CD14-positive monocyte (primary cell): ENCODE results near the gene ZFP1. TPM values are rescaled to one million over a fixed set of nuclear protein-coding genes. Genes with fewer than 3 reads are reported as not detected.

Source experiments
- DNase-seq, 3 donors: peaks; one replicate each; pipeline ENCODE4 v3.0.0-alpha.2; 2011 to 2022
- H2AFZ ChIP-seq: 2 replicates; pipeline ENCODE4 v1.6.0; 2012; ENCODE audit warnings: mild to moderate bottlenecking, low read depth, low read length, inconsistent platforms; ENCODE audit not compliant: insufficient read depth, poor library complexity, severe bottlenecking
- H3K27ac ChIP-seq, 2 donors: 1 replicate in 1 of 2; 2 replicates in 1 of 2; pipeline ENCODE4 v1.5.1; 2012 to 2013; ENCODE audit warnings: low read length in 2 of 2, control low read depth in 1 of 2, inconsistent platforms in 1 of 2, low read depth in 1 of 2, mild to moderate bottlenecking in 1 of 2
- H3K27me3 ChIP-seq, 2 donors: one replicate each; pipeline versions ENCODE4 v1.6.0 to v1.6.1; 2011 to 2013; ENCODE audit warnings: low read length in 2 of 2; ENCODE audit not compliant: control insufficient read depth in 2 of 2, insufficient read depth in 2 of 2
- H3K36me3 ChIP-seq, 2 donors: replicated peaks in 1 of 2; 1 replicate in 1 of 2; 2 replicates in 1 of 2; pipeline versions ENCODE4 v1.5.1 to v1.6.1; 2012 to 2013; ENCODE audit warnings: low read length in 2 of 2, control low read depth in 1 of 2, inconsistent platforms in 1 of 2, mild to moderate bottlenecking in 1 of 2; ENCODE audit not compliant: insufficient read depth in 2 of 2, control insufficient read depth in 1 of 2
- H3K4me1 ChIP-seq, 2 donors: 1 replicate in 1 of 2; 2 replicates in 1 of 2; pipeline versions ENCODE4 v1.5.1 to v1.6.1; 2012 to 2013; ENCODE audit warnings: low read length in 2 of 2, control low read depth in 1 of 2, inconsistent platforms in 1 of 2, mild to moderate bottlenecking in 1 of 2, moderate library complexity in 1 of 2; ENCODE audit not compliant: insufficient read depth in 2 of 2, control insufficient read depth in 1 of 2
- H3K4me2 ChIP-seq: replicated peaks from 2 replicates; pipeline ENCODE3; 2012; ENCODE audit warnings: low read length, moderate library complexity, mild to moderate bottlenecking; ENCODE audit not compliant: poor library complexity, severe bottlenecking; ENCODE audit errors: extremely low read depth
- H3K4me3 ChIP-seq, 3 experiments: fragments of 200-600 bp in 1 of 3; sonication (generic) in 1 of 3; replicated peaks in 1 of 3; 1 replicate in 2 of 3; 2 replicates in 1 of 3; pipeline ENCODE4 v1.5.1; 2011 to 2013; ENCODE audit warnings: low read length in 3 of 3, mild to moderate bottlenecking in 3 of 3, control low read depth in 2 of 3, low read depth in 2 of 3, inconsistent platforms in 1 of 3, moderate library complexity in 1 of 3
- H3K79me2 ChIP-seq: 2 replicates; pipeline ENCODE4 v1.6.0; 2012; ENCODE audit warnings: mild to moderate bottlenecking, control low read depth, inconsistent platforms, low read length, moderate library complexity; ENCODE audit not compliant: insufficient read depth
- H3K9ac ChIP-seq: 2 replicates; pipeline ENCODE4 v1.6.0; 2017; ENCODE audit warnings: low read length, mild to moderate bottlenecking; ENCODE audit not compliant: insufficient read depth, poor library complexity, severe bottlenecking
- H3K9me3 ChIP-seq, 2 donors: replicated peaks in 1 of 2; 1 replicate in 1 of 2; 2 replicates in 1 of 2; pipeline versions ENCODE4 v1.5.1 to v1.6.1; 2012 to 2013; ENCODE audit warnings: low read length in 2 of 2, control low read depth in 1 of 2; ENCODE audit not compliant: control insufficient read depth in 1 of 2, insufficient read depth in 1 of 2
- H4K20me1 ChIP-seq: 2 replicates; pipeline ENCODE4 v1.6.0; 2012; ENCODE audit warnings: mild to moderate bottlenecking, low read length, control low read depth, moderate library complexity; ENCODE audit not compliant: insufficient read depth
- H3K27ac Mint-ChIP-seq, 7 donors: one replicate each; pipeline ENCODE4 v1.8.0; 2020; ENCODE audit warnings: mild to moderate bottlenecking in 7 of 7, mixed read lengths in 7 of 7, moderate library complexity in 6 of 7, inconsistent platforms in 2 of 7
- H3K27me3 Mint-ChIP-seq, 3 donors: one replicate each; pipeline ENCODE4 v1.8.0; 2021 to 2022; ENCODE audit warnings: low read depth in 3 of 3, mild to moderate bottlenecking in 3 of 3, mixed read lengths in 3 of 3, moderate library complexity in 3 of 3, inconsistent platforms in 1 of 3
- H3K36me3 Mint-ChIP-seq, 2 donors: one replicate each; pipeline ENCODE4 v1.8.0; 2020; ENCODE audit warnings: mixed read lengths in 2 of 2, inconsistent platforms in 1 of 2, mild to moderate bottlenecking in 1 of 2
- H3K4me1 Mint-ChIP-seq: one replicate; pipeline ENCODE4 v1.8.0; 2020; ENCODE audit warnings: mild to moderate bottlenecking, mixed read lengths
- H3K4me3 Mint-ChIP-seq, 2 donors: one replicate each; pipeline ENCODE4 v1.8.0; 2020; ENCODE audit warnings: mild to moderate bottlenecking in 2 of 2, mixed read lengths in 2 of 2, moderate library complexity in 1 of 2
- H3K9me3 Mint-ChIP-seq, 7 donors: one replicate each; pipeline ENCODE4 v1.8.0; 2020 to 2022; ENCODE audit warnings: mixed read lengths in 7 of 7, mild to moderate bottlenecking in 6 of 7, moderate library complexity in 6 of 7, inconsistent platforms in 2 of 7
- WGBS: methylation state at CpG from one replicate; pipeline ENCODE4 v1.1.5; 2013; ENCODE audit warnings: missing lambda C conversion rate; ENCODE audit not compliant: insufficient coverage; 5-methylcytosine and 5-hydroxymethylcytosine counted together
- intact Hi-C, 2 donors: fragments of 100-400 bp; cut with micrococcal nuclease; formaldehyde crosslinking; loops; one replicate each; pipeline versions ENCODE4 v1.15.0 to v1.15.1; 2023
- polyA plus RNA-seq, 3 donors: library from polyadenylated mRNA; depleted of rRNA in 1 of 3; unstranded in 2 of 3; stranded (reverse) in 1 of 3; fragments of 300-500 nt in 2 of 3; fragments of >200 nt in 1 of 3; fragmentation: Illumina TruSeq in 2 of 3; gene quantifications; 1 replicate in 2 of 3; 2 replicates in 1 of 3; pipeline ENCODE4 v1.2.3, GENCODE V29; 2012 to 2021
- TF ChIP-seq, protein P1 (sequence below): fragments of 200-600 bp; IDR thresholded peaks from one replicate; pipeline ENCODE4 v1.8.0; 2022; ENCODE audit warnings: antibody characterized with exemption, mild to moderate bottlenecking

The ZFP1 gene
- polyA plus RNA-seq, 3 donors = 1.8 to 4.0 (median 3.4) TPM

DNA sequence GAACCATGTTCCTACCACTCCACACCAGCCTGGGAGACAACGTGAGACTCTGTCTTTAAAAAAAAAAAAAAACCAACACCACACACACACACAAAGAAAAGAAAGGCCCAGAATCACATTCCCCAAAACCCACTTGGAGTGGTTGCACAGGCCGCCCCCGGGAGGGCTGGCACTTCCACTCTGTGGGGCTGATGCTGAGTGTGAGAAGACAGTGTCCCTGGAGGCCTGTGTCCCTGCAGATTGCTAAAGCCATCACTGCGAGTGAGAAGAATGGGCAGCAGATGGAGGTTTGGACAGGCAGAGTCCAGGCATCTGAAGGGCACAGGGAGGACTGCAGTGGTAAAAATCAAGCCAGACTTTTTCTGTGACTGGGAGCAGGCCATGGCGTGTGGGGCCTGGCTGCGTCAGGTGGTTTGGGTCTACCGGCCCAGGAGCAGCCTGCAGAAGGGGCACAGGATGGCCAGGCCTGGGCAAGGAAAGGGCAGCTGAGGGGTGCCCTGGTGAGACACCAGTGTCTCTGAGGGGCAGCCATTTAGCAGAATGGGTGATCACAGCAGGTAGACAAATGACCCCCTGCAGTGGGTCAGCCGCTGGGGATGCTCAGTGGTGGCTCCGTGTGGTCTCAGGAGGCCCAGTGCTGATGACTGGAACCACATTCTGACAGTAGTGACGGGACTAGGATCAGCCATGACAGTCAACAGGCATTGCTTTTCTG, 45.6 kb downstream of the ZFP1 start:
- no peaks in the 10 kb centered on the region for H3K9me3 ChIP-seq
- intact Hi-C loops = loop anchor here in 1 of 2 donors (10.0 kb wide), 1 partner anchor 571 kb away; no protein-coding TSS in a partner anchor
- peaks cover 14 to 27% of the 10 kb centered on the region in 2 donors for H3K27me3 ChIP-seq
- Mint-ChIP-seq H3K4me3 (peak overlapping the region in 1 of 2 donors; percentile 26), H3K36me3 (no peaks in the 10 kb centered on the region), H3K9me3 (peaks cover 0 to 2% (median 0%) of the 10 kb centered on the region in 7 donors), H3K27ac (no peak overlapping the region), H3K4me1 (no peaks in the 10 kb centered on the region), H3K27me3 (peaks cover 47 to 64% (median 63%) of the 10 kb centered on the region in 3 donors)
- no peak overlapping the region for H3K27ac ChIP-seq
- WGBS = 92% methylated on average over 9 of the region's 10 CpGs
- TF ChIP-seq, protein P1, sequence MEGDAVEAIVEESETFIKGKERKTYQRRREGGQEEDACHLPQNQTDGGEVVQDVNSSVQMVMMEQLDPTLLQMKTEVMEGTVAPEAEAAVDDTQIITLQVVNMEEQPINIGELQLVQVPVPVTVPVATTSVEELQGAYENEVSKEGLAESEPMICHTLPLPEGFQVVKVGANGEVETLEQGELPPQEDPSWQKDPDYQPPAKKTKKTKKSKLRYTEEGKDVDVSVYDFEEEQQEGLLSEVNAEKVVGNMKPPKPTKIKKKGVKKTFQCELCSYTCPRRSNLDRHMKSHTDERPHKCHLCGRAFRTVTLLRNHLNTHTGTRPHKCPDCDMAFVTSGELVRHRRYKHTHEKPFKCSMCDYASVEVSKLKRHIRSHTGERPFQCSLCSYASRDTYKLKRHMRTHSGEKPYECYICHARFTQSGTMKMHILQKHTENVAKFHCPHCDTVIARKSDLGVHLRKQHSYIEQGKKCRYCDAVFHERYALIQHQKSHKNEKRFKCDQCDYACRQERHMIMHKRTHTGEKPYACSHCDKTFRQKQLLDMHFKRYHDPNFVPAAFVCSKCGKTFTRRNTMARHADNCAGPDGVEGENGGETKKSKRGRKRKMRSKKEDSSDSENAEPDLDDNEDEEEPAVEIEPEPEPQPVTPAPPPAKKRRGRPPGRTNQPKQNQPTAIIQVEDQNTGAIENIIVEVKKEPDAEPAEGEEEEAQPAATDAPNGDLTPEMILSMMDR = no peak
- H2AFZ ChIP-seq = no peak overlapping the region
- no peaks in the 10 kb centered on the region for H3K79me2 ChIP-seq
- DNase-seq = no peak
- no peaks in the 10 kb centered on the region for H4K20me1 ChIP-seq
- no peaks in the 10 kb centered on the region for H3K4me1 ChIP-seq
- no peak overlapping the region for H3K9ac ChIP-seq
- H3K4me3 ChIP-seq = no peak overlapping the region
- H3K4me2 ChIP-seq = no peak overlapping the region
- no peaks in the 10 kb centered on the region for H3K36me3 ChIP-seq

DNA sequence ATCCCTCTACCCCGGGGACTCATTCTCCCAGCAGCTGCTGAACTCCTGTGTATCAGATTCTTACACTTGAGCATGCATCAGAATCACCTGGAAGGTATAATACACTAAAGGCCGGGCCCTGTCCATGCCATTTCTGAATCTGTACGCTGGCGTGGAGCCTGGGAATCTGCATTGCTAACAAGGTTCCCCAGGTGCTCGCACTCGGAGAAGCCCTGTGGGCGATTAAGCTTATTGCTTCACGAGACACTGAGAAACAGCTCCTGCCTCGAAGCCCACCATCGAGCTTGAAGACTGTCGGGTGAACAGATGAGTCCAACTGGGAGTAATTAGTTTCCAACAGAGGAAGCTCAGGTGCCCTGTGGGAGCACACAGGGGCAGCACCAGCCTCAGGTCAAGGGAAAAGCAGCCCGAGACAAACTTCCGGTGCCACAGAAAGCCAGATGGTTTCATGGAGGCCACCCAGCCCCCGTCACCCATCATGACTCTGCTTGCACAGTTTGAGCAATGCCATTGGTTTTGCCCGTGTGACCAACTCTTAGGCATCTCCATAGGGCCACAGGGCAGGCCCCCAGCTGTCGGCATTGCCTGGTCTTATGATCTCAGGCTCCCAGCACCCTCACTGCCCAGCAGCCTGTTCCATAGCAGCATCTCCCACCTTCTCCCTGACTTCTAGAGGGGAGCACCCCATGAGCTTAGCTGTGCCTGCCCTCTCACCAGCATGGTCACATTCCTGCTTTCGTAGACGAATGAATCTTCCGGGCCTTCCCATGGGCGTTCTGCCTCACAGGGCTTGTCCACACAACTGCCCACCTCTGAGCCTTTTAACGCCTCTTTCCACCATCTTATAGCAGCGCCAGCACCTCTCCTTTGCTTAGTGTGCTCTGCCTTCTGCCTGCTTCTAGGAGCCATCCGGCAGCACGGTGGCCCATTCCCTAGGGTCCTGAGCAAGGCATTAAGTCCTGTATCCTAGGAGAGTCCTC, 47.8 kb downstream of the ZFP1 start:
- DNase-seq = no peak
- 89% methylated on average over 21 of the region's 24 CpGs for WGBS
- TF ChIP-seq, protein P1 = no peak
- Histone ChIP-seq H3K27me3 (peaks cover 14 to 37% of the 10 kb centered on the region in 2 donors), H3K9me3 (no peaks in the 10 kb centered on the region), H3K27ac (no peak overlapping the region), H3K4me1 (no peaks in the 10 kb centered on the region), H4K20me1 (no peaks in the 10 kb centered on the region), H3K36me3 (no peaks in the 10 kb centered on the region), H3K4me2 (no peak overlapping the region), H2AFZ (no peak overlapping the region), H3K4me3 (no peak overlapping the region), H3K79me2 (no peaks in the 10 kb centered on the region), H3K9ac (peak overlapping the region; percentile 1)
- intact Hi-C loops = loop anchor here (5.0 to 10.0 kb wide), 2 partner anchors 566 to 569 kb away; no protein-coding TSS in a partner anchor
- H3K9me3 Mint-ChIP-seq = peaks cover 0 to 2% (median 0%) of the 10 kb centered on the region in 7 donors
- peak overlapping the region in 1 of 2 donors; percentile 13 for H3K4me3 Mint-ChIP-seq
- H3K27me3 Mint-ChIP-seq = peaks cover 57 to 77% (median 69%) of the 10 kb centered on the region in 3 donors
- H3K27ac Mint-ChIP-seq = no peak overlapping the region
- H3K36me3 Mint-ChIP-seq = no peaks in the 10 kb centered on the region
- H3K4me1 Mint-ChIP-seq = peaks cover 1% of the 10 kb centered on the region
